ENCODE measurements around the gene GPR15.

GPR15 gene

DNA sequence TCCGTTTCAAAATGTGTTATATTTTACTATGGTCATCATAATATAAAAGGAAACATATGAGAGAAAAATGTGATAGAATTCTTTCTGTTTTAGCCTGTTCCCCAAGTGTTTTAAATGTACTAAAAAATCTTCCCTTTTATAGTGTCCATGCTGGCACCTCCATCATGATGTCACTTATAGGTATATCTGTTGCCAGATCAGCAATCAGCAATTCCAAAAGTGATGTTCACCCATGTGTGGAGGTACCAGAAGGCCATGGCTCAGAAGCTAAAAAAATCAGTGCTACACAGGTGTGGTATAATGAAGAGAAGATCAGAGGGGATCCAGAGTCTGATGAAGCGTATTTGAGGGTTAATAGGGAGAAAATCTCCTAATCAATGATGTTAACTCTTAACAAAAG is 1.1 kb upstream of the GPR15 start:
- Histone ChIP-seq H3K4me1 (ENCODE audit: control insufficient read depth, insufficient read depth, low read length, poor library complexity, severe bottlenecking) (no peaks in the 10 kb centered on the region), H3K9me3 (ENCODE audit: control insufficient read depth, low read length) (no peaks in the 10 kb centered on the region), H3K36me3 (ENCODE audit: control insufficient read depth, insufficient read depth, low read length) (no peaks in the 10 kb centered on the region), H3K4me3 (ENCODE audit: extremely low read depth, insufficient read depth, low read length, poor library complexity, severe bottlenecking) (no peak overlapping the region), H3K27ac (ENCODE audit: low read depth, low read length, severe bottlenecking) (no peak overlapping the region)
- WGBS, 2 experiments (ENCODE audit: insufficient coverage in 2 of 2): 100% methylated on average over 1 of the region's 2 CpGs; no CpG with 5 or more reads in 1 of the 2 experiments

- no peaks in the 10 kb centered on the region for H3K36me3 ChIP-seq (ENCODE audit: control insufficient read depth, insufficient read depth, low read length)
- H3K4me1 ChIP-seq (ENCODE audit: control insufficient read depth, insufficient read depth, low read length, poor library complexity, severe bottlenecking): no peaks in the 10 kb centered on the region
- H3K9me3 ChIP-seq (ENCODE audit: control insufficient read depth, low read length): no peaks in the 10 kb centered on the region
- WGBS, 2 experiments (ENCODE audit: insufficient coverage in 2 of 2): 87 to 94% methylated on average over 5 of the region's 5 CpGs
- H3K27ac ChIP-seq (ENCODE audit: low read depth, low read length, severe bottlenecking): no peak overlapping the region
- H3K4me3 ChIP-seq (ENCODE audit: extremely low read depth, insufficient read depth, low read length, poor library complexity, severe bottlenecking): no peak overlapping the region
Measured at GRCh38 chr3:98532275-98532637, 478 bp downstream of the GPR15 start.

DNA sequence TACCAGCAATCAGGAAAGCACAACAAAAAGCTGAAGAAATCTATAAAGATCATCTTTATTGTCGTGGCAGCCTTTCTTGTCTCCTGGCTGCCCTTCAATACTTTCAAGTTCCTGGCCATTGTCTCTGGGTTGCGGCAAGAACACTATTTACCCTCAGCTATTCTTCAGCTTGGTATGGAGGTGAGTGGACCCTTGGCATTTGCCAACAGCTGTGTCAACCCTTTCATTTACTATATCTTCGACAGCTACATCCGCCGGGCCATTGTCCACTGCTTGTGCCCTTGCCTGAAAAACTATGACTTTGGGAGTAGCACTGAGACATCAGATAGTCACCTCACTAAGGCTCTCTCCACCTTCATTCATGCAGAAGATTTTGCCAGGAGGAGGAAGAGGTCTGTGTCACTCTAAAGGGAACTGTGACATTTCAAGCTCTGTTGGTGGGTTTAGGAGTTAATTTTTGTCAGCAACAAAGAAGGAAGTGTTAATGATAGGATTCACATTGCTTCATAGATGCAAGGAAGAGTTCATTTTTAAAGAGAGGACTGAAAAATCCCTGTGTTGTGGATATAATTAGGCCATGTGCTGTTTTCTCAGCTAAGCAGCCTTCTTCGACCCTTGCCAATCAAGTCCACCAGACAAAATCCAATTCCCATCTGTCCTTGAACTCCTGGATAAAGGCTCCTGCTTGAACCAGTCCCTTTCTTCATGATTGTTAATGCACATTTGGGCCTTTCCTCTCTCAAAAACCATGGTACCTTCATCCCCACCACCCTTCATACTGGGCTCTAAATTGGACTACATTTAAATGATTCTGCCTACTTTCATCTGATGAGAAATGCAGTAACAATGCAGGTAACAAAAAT is 1.2 kb downstream of the GPR15 start:
- 98 to 100% methylated on average over 5 of the region's 6 CpGs for WGBS, 2 experiments (ENCODE audit: insufficient coverage in 2 of 2)
- no peaks in the 10 kb centered on the region for H3K36me3 ChIP-seq (ENCODE audit: control insufficient read depth, insufficient read depth, low read length)
- H3K9me3 ChIP-seq (ENCODE audit: control insufficient read depth, low read length): no peaks in the 10 kb centered on the region
- H3K27ac ChIP-seq (ENCODE audit: low read depth, low read length, severe bottlenecking): no peak overlapping the region
- H3K4me3 ChIP-seq (ENCODE audit: extremely low read depth, insufficient read depth, low read length, poor library complexity, severe bottlenecking): no peak overlapping the region
- H3K4me1 ChIP-seq (ENCODE audit: control insufficient read depth, insufficient read depth, low read length, poor library complexity, severe bottlenecking): no peaks in the 10 kb centered on the region

GRCh38 chr3:98534168-98534567 is 2.4 kb downstream of the GPR15 start:
- no peaks in the 10 kb centered on the region for H3K4me1 ChIP-seq (ENCODE audit: control insufficient read depth, insufficient read depth, low read length, poor library complexity, severe bottlenecking)
- WGBS, 2 experiments (ENCODE audit: insufficient coverage in 2 of 2): no CpG with 5 or more reads among the region's 2 CpGs
- no peaks in the 10 kb centered on the region for H3K36me3 ChIP-seq (ENCODE audit: control insufficient read depth, insufficient read depth, low read length)
- no peaks in the 10 kb centered on the region for H3K9me3 ChIP-seq (ENCODE audit: control insufficient read depth, low read length)
- H3K4me3 ChIP-seq (ENCODE audit: extremely low read depth, insufficient read depth, low read length, poor library complexity, severe bottlenecking): no peak overlapping the region
- H3K27ac ChIP-seq (ENCODE audit: low read depth, low read length, severe bottlenecking): no peak overlapping the region

- Histone ChIP-seq H3K27ac (ENCODE audit: low read depth, low read length, severe bottlenecking) (no peak overlapping the region), H3K9me3 (ENCODE audit: control insufficient read depth, low read length) (no peaks in the 10 kb centered on the region), H3K36me3 (ENCODE audit: control insufficient read depth, insufficient read depth, low read length) (no peaks in the 10 kb centered on the region), H3K4me3 (ENCODE audit: extremely low read depth, insufficient read depth, low read length, poor library complexity, severe bottlenecking) (no peak overlapping the region), H3K4me1 (ENCODE audit: control insufficient read depth, insufficient read depth, low read length, poor library complexity, severe bottlenecking) (no peaks in the 10 kb centered on the region)
- no CpG with 5 or more reads among the region's 1 CpG for WGBS, 2 experiments (ENCODE audit: insufficient coverage in 2 of 2)
Measured at GRCh38 chr3:98534734-98535133, 3.0 kb downstream of the GPR15 start.

DNA sequence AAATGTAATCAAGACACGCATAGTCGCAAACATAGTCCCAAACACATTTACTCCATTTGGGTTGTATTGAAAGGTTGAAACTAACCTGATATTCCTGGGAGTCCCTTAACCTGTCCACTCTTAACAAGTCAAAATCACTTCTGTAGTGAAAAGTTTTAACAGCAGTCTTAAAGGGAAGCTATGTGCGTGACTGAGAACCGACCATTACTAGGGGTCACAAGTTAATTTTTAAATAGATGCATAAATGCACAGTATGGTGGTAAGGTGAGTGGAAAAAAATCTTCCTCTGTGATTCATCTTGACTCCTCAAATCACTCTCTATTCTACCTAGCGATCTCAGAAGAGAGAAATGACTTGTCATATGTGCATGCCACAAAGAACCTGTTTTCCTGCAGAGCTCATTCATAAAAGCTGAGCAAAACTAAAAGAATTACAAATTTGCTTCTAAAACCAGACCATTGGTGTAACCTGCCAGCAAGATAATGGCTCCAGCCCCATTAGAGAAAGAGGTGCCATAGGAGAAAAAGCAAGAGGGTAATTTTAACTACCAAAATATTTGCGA is 4.8 kb downstream of the GPR15 start:
- H3K27ac ChIP-seq (ENCODE audit: low read depth, low read length, severe bottlenecking): no peak overlapping the region

DNA sequence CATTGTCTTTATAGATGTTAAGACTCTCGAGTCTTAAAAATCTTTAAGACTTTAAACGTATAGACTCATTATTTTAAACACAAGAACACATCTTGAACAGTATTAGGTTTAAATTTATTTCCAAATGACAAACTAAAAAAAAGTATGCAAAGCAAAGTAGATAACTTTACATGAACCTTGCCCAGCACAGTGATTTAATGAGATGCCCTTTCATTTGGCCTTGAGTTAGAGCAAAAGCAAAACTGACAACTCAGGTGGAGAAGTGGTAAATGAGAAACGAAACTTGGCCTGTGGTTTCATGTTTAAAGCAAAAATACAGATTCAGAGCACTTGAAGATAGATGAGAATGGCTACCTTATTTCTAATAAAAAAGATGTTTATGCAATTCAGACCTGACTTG is 8.6 kb downstream of the GPR15 start:
- no peak overlapping the region for H3K27ac ChIP-seq (ENCODE audit: low read depth, low read length, severe bottlenecking)
- H3K4me3 ChIP-seq (ENCODE audit: extremely low read depth, insufficient read depth, low read length, poor library complexity, severe bottlenecking): no peak overlapping the region
- no peaks in the 10 kb centered on the region for H3K36me3 ChIP-seq (ENCODE audit: control insufficient read depth, insufficient read depth, low read length)
- H3K9me3 ChIP-seq (ENCODE audit: control insufficient read depth, low read length): no peaks in the 10 kb centered on the region
- no peaks in the 10 kb centered on the region for H3K4me1 ChIP-seq (ENCODE audit: control insufficient read depth, insufficient read depth, low read length, poor library complexity, severe bottlenecking)
- WGBS, 2 experiments (ENCODE audit: insufficient coverage in 2 of 2): 80 to 100% methylated on average over 1 of the region's 3 CpGs

More for the DNA sequence above, 4.8 kb downstream of the GPR15 start:
- H3K4me3 ChIP-seq (ENCODE audit: extremely low read depth, insufficient read depth, low read length, poor library complexity, severe bottlenecking): no peak overlapping the region
- WGBS, 2 experiments (ENCODE audit: insufficient coverage in 2 of 2): 100% methylated on average over 1 to 3 of the region's 6 CpGs
- no peaks in the 10 kb centered on the region for H3K9me3 ChIP-seq (ENCODE audit: control insufficient read depth, low read length)
- no peaks in the 10 kb centered on the region for H3K36me3 ChIP-seq (ENCODE audit: control insufficient read depth, insufficient read depth, low read length)
- H3K4me1 ChIP-seq (ENCODE audit: control insufficient read depth, insufficient read depth, low read length, poor library complexity, severe bottlenecking): no peaks in the 10 kb centered on the region

- WGBS, 2 experiments (ENCODE audit: insufficient coverage in 2 of 2): 80% methylated on average over 1 of the region's 1 CpG; no CpG with 5 or more reads in 1 of the 2 experiments
- H3K9me3 ChIP-seq (ENCODE audit: control insufficient read depth, low read length): no peaks in the 10 kb centered on the region
- no peaks in the 10 kb centered on the region for H3K36me3 ChIP-seq (ENCODE audit: control insufficient read depth, insufficient read depth, low read length)
- no peaks in the 10 kb centered on the region for H3K4me1 ChIP-seq (ENCODE audit: control insufficient read depth, insufficient read depth, low read length, poor library complexity, severe bottlenecking)
- no peak overlapping the region for H3K4me3 ChIP-seq (ENCODE audit: extremely low read depth, insufficient read depth, low read length, poor library complexity, severe bottlenecking)
- no peak overlapping the region for H3K27ac ChIP-seq (ENCODE audit: low read depth, low read length, severe bottlenecking)
Measured at GRCh38 chr3:98541695-98542094, 9.9 kb downstream of the GPR15 start.

DNA sequence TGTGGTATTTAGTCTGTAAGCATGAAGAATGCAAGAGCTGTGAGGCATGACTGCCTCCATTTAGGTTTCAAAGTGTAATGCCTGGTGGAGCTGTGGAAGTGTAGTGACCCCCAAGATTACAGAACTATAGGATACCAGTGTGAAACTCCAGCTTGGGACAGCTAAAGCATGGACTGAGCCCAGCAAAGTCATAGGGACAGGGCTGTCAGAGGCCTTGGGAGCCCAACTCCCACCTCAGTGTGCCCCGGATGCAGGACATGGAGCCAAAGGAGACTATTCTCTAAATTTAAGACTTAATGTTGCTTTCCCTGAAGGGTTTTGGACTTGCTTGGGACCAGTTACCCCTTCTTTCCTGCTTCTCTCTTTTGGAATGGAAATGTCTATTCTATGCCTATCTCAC is 10.8 kb downstream of the GPR15 start:
- H3K9me3 ChIP-seq (ENCODE audit: control insufficient read depth, low read length): no peaks in the 10 kb centered on the region
- H3K36me3 ChIP-seq (ENCODE audit: control insufficient read depth, insufficient read depth, low read length): no peaks in the 10 kb centered on the region
- H3K4me3 ChIP-seq (ENCODE audit: extremely low read depth, insufficient read depth, low read length, poor library complexity, severe bottlenecking): no peak overlapping the region
- no peak overlapping the region for H3K27ac ChIP-seq (ENCODE audit: low read depth, low read length, severe bottlenecking)
- 100% methylated on average over 1 of the region's 1 CpG; no CpG with 5 or more reads in 1 of the 2 experiments for WGBS, 2 experiments (ENCODE audit: insufficient coverage in 2 of 2)
- H3K4me1 ChIP-seq (ENCODE audit: control insufficient read depth, insufficient read depth, low read length, poor library complexity, severe bottlenecking): no peaks in the 10 kb centered on the region

DNA sequence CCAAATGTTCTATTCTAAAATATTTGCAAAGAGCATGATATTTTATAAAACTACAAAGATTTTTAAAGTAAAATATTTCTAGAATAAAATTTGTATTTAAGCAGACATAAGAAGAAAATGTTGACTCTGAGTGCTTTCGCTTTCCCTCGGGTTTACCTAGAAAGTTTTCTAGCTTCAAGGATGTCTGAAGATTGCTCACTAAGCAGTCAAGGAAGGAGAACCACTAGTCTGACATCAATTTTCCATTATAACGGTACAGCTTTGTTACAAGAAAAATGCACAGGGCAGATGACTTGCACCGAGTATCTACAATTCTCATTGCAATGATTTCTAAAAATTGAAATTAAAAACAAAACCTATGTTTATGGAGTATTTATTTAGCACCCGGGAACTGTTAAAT is 14.2 kb downstream of the GPR15 start:
- Histone ChIP-seq H3K27ac (ENCODE audit: low read depth, low read length, severe bottlenecking) (no peak overlapping the region), H3K4me1 (ENCODE audit: control insufficient read depth, insufficient read depth, low read length, poor library complexity, severe bottlenecking) (no peaks in the 10 kb centered on the region), H3K9me3 (ENCODE audit: control insufficient read depth, low read length) (no peaks in the 10 kb centered on the region), H3K36me3 (ENCODE audit: control insufficient read depth, insufficient read depth, low read length) (no peaks in the 10 kb centered on the region), H3K4me3 (ENCODE audit: extremely low read depth, insufficient read depth, low read length, poor library complexity, severe bottlenecking) (no peak overlapping the region)
- WGBS, 2 experiments (ENCODE audit: insufficient coverage in 2 of 2): 60% methylated on average over 2 of the region's 5 CpGs; no CpG with 5 or more reads in 1 of the 2 experiments

DNA sequence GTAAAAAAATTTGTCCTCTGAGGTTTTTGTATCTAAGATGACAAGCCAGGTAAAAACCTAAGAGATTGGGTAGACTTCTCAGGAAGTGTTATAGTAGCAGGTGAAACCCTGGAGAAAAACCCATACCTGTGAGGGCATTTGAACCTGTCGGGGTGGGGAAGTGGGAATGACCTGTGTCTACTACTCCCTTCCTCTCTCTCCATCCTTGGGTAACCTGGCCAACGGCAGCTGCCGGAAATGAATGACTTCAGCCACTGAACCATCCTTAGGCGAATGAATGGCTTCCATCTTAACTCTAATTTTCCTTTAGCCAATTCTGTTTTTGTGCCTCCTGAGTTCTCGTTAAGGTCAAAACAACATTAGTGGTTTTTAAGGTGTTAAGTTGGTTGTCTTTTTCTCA is 16.8 kb downstream of the GPR15 start:
- 94 to 96% methylated on average over 3 of the region's 5 CpGs for WGBS, 2 experiments (ENCODE audit: insufficient coverage in 2 of 2)
- Histone ChIP-seq H3K4me1 (ENCODE audit: control insufficient read depth, insufficient read depth, low read length, poor library complexity, severe bottlenecking) (no peaks in the 10 kb centered on the region), H3K36me3 (ENCODE audit: control insufficient read depth, insufficient read depth, low read length) (no peaks in the 10 kb centered on the region)

More for the DNA sequence above, 16.8 kb downstream of the GPR15 start:
- H3K4me3 ChIP-seq (ENCODE audit: extremely low read depth, insufficient read depth, low read length, poor library complexity, severe bottlenecking): no peak overlapping the region
- no peak overlapping the region for H3K27ac ChIP-seq (ENCODE audit: low read depth, low read length, severe bottlenecking)
- no peaks in the 10 kb centered on the region for H3K9me3 ChIP-seq (ENCODE audit: control insufficient read depth, low read length)
